UCSD-AML1 (cell line): ENCODE measurements around the gene OR6F1.
A peak's percentile ranks its signal among the peaks of the same experiment; 100 is the strongest.
"Not testable (repeated sequence)": the region's sequence is repeated elsewhere in the genome, so short reads cannot be mapped to it uniquely, and the experiment has no call there.

Experiments used
- DNase-seq: peaks from one replicate; lab custom pipeline; 2025; ENCODE audit not compliant: unreplicated experiment; lab: John Stamatoyannopoulos, UW

OR6F1 gene

DNA sequence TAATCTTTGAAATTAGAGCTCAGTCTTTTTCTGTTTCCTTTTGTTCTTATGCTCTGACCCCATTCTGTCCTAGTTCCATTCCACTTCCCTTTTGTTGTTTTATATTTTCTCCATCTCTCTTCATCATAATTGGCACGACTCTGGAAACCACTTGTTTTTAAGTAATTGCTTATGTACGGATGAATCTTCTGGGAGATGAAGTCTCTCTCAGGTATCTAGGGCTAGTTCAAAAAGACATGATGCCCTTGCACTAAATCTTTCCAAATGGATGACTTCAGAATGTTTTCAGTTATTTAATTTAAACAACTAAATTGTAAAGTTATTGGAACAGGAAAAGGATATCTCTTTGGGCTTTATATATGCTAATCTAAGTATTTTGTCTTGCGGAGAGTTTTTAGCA lies at the start of gene OR6F1:
OR6F1 (minus strand) TSS at position 101 of the 400 bp plus-strand sequence. CDS start 3,891 bp downstream, outside the sequence.
- no peak for DNase-seq

DNA sequence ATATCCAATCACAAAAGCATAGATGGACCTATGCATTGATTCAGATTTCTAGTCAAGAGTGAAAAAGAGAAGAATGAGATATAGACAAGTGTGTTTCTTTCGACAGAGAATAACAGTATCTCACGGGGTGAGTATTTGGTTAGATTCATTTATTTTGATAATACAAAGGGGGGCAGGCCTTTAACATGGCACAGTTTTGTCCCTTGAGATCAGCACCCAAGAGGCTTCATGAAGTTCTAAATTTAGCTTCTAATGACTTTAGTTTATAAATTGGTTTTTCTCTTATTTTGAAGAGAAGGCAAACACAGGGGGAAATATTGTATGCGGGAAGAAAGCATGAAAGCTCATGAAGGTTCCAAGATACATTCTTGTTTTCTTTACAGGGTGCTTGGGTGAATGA lies 44.0 kb upstream of the OR6F1 start, which contains the start of gene OR1C1:
OR1C1 (minus strand) TSS at position 101 of the 400 bp plus-strand sequence. CDS start 2,150 bp downstream, outside the sequence.
- no peak for DNase-seq

DNA sequence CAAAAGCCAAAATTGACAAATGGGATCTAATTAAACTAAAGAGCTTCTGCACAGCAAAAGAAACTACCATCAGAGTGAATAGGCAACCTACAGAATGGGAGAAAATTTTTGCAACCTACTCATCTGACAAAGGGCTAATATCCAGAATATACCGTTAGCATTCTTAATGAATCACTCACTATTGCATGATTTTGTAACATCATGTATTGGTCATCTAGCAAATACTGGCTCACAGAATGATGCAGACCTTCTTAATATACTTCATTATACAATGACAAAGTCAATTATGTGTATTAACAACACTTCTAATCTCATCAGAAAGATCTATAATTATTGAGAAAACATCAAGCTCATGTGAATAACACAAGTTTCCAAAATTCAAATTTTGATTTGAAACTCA lies 37.9 kb upstream of the OR6F1 start:
- DNase-seq, result not testable (repeated sequence)

DNA sequence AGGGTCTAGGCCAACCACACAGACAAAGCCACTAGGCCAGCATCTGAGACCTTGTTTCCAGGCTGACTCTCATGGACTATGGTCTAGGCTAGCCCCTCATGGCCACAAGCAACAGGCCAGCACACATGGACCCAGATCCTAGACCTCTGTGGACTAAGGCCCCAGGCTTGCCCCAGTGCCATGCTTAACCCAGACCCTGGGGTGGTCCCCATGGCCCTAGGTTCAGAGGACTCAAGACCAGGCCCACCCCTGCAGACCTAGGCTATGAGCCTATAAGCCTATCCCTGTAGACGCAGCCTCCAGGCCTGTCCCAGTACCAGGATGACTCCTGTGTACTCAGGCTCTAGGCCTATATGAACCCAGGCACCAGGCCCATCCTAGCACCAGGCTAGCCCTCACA lies 33.4 kb upstream of the OR6F1 start:
- DNase-seq, result no peak

DNA sequence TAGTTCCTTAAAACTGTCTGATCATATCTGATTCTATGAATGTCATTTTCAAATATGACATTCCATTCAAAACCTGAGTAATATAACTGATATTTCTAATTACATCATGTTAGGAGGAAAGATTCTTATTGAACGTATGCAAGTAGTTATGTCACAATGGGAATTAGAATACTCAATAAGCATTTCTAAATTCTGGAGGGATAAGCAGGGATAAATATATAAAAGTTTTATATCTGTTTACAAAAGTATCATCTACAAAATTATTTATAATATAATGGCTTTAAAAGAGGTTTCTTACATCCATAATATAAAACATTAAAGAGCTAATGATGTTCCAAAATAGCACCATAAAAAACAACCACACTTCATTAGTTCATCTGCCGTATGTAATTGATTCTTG lies 31.6 kb upstream of the OR6F1 start, which contains the start of gene OR14A2:
OR14A2 (minus strand) TSS at position 101 of the 400 bp plus-strand sequence.
- no peak for DNase-seq

DNA sequence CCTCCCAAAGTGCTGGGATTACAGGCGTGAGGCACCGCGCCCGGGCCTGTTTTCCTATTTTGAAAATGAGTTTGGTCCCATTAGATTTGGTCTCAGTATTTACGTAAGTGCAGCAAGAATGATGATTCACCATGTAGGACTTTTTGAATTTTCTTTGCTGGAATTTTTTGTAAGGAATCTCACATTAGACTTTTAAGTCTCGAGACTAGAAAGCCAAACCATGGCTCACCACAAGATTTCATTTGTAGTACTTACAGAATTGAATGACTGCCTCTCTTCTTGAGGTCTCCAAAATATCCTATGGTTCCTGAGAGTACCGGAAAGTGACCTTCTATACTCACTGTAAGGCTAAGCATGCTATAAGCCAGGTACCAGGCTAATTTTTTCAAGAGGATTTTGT lies 31.2 kb upstream of the OR6F1 start:
- DNase-seq, result no peak

DNA sequence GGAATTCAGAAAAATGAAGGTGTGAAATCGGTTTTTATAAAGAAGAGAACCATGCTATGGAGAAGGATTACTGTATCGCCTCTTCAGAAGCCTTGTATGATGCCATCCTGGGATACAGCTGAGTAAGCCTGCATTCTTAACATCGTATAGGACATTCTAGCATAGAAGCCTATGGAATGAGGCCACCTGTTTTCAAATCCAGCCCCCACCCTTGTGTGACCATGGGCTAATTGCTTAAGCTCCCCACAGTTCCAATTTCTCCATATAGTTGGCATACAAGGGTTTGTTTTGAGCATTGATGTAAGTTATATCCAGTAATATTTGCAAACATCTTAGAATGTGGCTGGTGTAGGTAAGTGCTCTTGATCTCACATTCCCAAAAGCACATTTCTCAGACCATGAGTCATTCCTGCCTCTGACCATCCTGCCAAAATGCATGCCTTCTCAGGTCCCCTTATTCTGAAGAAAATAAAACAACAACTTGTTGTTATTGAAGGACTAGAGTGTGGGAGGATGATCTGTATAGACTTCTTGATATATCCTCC lies 30.0 kb upstream of the OR6F1 start:
- DNase-seq, result no peak

DNA sequence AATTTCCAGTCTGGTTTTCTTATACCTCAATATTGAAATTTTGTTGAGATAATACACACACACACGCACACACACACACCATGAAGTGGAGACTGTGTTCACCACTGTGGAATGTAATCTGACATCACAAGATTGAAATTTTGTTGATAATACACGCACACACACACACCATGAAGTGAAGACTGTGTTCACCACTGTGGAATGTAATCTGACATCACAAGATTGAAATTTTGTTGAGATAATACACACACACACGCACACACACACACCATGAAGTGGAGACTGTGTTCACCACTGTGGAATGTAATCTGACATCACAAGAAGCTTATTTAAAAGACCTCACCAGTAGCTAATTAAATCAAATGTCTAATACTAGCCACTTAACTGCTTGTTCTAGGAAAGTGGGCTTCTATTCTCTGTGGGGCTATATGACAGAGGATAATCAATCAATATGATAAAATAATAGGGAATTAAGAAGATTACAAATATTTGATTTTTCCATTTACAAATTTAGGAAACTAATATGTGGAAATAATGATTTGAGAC lies 25.8 kb upstream of the OR6F1 start:
- not testable (repeated sequence) for DNase-seq

DNA sequence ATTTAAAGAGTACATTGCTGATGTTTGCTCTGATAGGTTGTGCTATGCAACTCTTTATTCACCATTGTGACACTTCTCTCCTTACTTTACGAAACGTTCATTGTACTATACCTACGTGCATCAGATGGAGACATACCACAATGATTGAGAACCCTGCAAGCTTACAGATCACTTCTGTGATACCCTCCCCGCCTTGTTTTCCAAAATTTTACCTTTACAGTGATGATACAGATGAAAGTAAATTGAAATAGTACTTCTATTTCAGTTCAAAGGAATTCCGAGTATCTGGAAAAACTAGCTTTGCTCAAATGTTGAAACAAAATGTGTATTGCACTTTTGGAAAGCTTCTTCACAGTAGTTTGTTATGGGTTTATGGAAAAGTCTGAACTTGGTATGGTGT lies 25.3 kb upstream of the OR6F1 start:
- DNase-seq, result no peak

DNA sequence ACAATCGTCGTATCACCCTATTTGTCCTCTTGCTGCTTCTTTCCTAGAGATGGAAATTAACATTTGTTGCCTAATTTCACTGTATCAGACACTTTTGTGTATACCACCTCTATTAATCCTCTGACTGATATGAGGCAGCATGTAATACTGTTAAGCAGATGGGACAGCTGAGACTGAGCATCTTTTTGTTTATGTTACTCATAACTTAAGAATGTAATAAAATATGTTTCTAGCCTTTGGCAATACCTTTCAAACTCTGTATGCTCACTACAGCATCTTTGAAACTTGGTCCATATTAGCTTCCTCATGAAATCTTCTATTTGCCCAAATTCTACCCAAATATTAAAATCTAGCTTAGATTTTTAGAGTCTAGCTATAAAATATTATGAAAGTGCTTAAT lies 24.3 kb upstream of the OR6F1 start:
- no peak for DNase-seq

DNA sequence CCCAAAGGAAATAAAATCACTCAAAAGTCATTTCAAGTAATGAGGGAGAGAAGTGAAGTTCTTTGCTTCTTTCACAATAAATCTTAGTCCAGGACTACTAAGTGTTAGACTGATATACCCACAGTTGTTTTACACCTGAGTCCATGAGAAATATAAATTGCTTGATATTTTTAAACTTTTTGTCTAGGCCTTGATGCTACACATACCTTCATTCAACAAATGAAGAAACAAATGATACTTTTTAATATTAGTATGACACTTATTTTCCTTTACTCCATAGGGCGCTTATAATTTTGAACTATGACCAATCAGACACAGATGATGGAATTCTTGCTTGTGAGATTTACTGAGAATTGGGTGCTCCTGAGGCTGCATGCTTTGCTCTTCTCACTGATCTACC lies 21.9 kb upstream of the OR6F1 start, which contains the start of gene OR14K1:
OR14K1 (plus strand) TSS at position 301 of the 400 bp plus-strand sequence; CDS start at position 301, 0 bp downstream.
- no peak for DNase-seq

DNA sequence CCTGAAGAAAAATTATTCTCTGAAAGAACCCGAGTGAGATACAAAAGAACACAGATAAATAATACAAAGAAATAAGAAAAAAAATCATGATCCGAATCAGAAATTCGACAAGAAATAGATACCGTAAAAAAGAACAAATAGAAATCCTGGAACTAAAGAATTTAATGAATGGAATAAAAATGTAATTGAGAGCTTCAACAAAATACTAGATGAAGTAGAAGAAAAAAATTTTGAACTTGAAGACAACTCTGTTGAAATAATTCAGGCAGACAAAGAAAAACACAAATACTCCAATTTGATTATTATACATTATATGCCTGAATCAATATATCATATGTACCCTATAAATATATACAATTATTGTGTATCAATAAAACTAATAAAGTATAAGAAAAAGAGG lies 4.8 kb upstream of the OR6F1 start:
- no peak for DNase-seq

DNA sequence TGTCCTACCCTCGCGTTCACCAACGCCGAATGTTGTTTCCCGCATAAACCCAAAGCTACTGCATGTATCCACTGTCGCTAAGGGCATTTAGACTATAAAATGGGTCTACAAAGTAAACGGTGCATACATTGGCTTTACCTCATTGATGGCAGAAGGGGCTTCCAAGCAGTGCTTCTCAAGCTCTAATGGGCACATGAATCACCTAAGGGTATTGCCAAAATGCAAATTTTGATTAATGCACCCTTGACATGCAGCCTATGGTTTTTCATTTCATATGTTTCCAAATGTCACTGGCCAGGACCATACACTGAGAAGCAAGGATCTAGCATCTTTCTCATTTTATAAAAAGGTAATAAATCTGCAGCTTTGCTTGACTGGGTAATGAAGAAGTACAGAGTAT lies 2.7 kb downstream of the OR6F1 start:
- no peak for DNase-seq

DNA sequence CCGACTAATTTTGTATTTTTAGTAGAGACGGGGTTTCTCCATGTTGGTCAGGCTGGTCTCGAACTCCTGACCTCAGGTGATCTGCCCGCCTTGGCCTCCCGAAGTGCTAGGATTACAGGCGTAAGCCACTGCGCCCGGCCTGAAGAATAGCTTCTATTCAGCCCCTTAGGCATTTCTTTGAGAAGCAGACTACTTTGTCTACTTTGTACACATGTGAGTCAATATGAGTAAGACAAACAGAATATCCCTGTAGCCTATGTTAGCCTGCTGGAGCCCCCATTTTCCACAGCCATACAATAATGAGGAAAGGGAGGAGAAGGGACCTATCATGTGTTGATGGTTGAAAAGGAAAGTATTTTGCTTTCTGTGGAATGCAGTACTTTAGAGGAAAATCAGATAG lies 5.8 kb downstream of the OR6F1 start:
- DNase-seq, result not testable (repeated sequence)

DNA sequence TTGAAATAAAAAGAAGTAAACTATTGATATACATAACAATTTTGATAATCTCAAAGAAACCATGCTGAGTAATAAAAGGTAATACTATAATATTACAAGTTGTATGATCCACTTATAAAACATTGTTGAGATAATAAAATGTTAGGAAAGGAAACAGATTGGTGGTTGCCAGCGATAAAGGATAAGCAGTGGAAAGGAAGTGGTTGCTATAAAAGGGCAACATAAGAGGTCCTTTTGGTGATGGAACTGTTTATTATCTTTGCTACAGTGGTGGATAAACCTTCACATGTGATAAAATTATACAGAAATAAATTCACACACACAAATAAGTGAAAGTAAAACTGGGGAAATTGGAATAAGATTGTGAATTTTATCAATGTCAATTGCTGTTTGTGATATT lies 15.1 kb downstream of the OR6F1 start:
- DNase-seq, result no peak

DNA sequence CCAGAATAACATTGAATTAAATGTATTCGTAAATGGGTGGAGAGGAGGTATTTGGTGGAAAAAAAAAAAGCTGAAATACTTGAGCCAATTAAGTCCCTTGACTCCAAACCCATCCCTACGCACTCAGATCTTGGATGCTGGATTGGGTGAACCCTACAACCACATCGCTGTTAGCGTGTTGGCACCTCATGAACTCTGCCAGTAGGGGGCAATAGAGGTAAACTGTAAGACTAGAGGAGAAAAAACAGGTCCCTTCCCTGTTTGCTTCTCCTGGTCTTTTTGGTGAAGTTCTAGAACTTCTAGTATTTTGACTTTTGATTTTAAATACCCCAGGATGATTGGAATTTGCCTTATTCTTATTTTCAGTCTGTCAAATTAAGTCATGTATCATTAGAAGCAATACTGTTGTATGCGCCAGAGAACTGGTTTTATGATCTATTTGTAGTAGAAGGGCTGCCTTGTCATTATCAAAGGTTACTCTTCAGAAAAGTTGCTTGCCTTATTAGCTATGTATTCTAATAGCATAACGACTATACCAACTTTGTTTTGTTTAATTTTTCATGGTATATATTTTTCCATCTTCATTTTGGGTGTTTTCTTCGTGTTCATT lies 35.1 kb downstream of the OR6F1 start:
- peak; percentile 44 for DNase-seq

DNA sequence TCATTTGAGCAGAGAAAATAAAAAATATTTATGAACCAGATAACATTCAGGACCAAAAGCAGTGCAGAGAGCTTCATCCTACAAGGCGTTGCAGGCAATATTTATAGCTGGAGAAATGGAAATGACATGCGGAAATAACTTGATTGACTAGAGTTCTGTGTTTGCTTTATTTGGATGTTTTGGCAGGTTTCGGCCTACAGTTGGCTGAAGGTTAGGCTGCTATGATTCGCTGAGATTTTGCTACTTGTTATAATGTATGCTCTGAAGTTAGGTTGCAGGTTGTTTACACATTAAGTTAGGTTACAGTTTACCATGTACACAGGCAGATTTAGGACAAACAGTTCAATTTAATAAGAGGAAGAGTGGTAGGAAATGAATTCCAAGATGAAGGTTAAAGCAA lies 36.3 kb downstream of the OR6F1 start:
- DNase-seq, result no peak

DNA sequence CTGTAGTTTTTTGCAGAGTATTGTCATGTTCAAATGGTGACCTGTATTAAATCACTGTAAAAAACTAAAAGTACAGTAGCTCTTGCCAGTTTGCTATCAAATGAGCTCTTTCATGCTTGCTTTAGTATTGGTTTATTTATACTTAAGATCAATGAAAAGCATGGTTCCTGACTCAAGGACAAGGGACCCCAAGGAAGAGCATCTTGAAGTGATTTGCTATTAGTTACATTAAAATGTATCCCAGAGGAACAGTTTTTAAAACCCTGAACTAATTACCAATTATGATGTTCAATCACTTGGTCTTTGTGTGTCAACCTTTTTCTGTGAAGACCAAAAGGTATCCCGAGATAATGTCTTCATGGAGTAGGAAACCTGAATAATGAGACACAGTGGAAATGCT lies 36.8 kb downstream of the OR6F1 start, which contains the start of gene OR13G1:
OR13G1 (minus strand) TSS at position 101 of the 400 bp plus-strand sequence. CDS start 6,698 bp downstream, outside the sequence.
- DNase-seq, result no peak

DNA sequence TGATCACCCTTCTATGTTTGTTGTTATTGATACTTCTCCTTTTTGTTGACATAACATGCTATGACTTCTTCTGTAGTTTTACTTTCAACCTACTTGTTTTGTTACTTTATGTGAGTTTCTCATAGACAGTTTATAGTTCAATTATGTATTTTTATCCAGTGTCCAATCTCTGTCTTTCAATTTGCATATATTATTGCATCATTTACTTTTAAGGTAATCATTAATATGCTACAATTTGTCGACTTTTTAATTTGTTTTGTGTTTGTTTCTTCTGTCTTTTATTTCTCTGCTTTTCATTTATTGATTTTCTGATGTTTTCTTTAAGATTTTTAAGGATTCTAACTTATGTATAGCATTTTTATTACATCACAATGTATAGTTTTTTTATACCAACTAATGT lies 47.2 kb downstream of the OR6F1 start:
- DNase-seq, result no peak
